NB4 (cell line): Measurements from ENCODE around the gene F7.
"Not testable (repeated sequence)": the region's sequence is repeated elsewhere in the genome, so short reads cannot be mapped to it uniquely, and the experiment has no call there.

Experiments
- DNase-seq: peaks from one replicate; pipeline ENCODE4 v3.0.0; 2010; ENCODE audit warnings: low read depth
- H3K4me3 ChIP-seq: one replicate; pipeline ENCODE4 v1.5.1; 2011; ENCODE audit warnings: mild to moderate bottlenecking, low read depth, low read length, moderate library complexity
- CTCF ChIP-seq: IDR thresholded peaks from one replicate; pipeline ENCODE4 v1.5.1; 2012; ENCODE audit warnings: low read depth, low read length
- MAX ChIP-seq: IDR thresholded peaks from 2 replicates; pipeline ENCODE4 v1.6.1; 2011; ENCODE audit warnings: low read depth, low read length
- MYC ChIP-seq: IDR thresholded peaks from 2 replicates; pipeline ENCODE4 v1.6.1; 2011; ENCODE audit warnings: low read depth, low read length
- POLR2A ChIP-seq: IDR thresholded peaks from 2 replicates; pipeline ENCODE4 v1.6.1; 2011; ENCODE audit warnings: mild to moderate bottlenecking; ENCODE audit not compliant: insufficient read length; ENCODE audit errors: extremely low read depth

F7 gene

GRCh38 chr13:113105032-113105920 is at the start of gene F7:
F7 (plus strand) TSS chr13:113105791; CDS start chr13:113105842, 51 bp downstream.
- H3K4me3 ChIP-seq = no peak within 1 kb of the TSS
- DNase-seq = no peak
- TF ChIP-seq MYC = no peak
- no peak for TF ChIP-seq POLR2A
- TF ChIP-seq MAX = no peak
- TF ChIP-seq CTCF = no peak

GRCh38 chr13:113057084-113057483 is 48.5 kb upstream of the F7 start:
- no peak overlapping the region for H3K4me3 ChIP-seq
- no peak for DNase-seq
- TF ChIP-seq MYC (no peak), POLR2A (no peak), CTCF (no peak), MAX (no peak)

GRCh38 chr13:113057559-113057958 is 48.0 kb upstream of the F7 start:
- not testable (repeated sequence) for DNase-seq, H3K4me3 ChIP-seq

- DNase-seq = no peak
- no peak overlapping the region for H3K4me3 ChIP-seq
- TF ChIP-seq MYC (no peak), CTCF (no peak), MAX (no peak), POLR2A (no peak)
Observed at GRCh38 chr13:113058129-113058987, 47.2 kb upstream of the F7 start.

- no peak for DNase-seq
- no peak overlapping the region for H3K4me3 ChIP-seq
- no peak for TF ChIP-seq MYC
- TF ChIP-seq CTCF = no peak
- TF ChIP-seq POLR2A = no peak
- no peak for TF ChIP-seq MAX
Observed at GRCh38 chr13:113058988-113059850, 46.4 kb upstream of the F7 start.
